GM18867 (cell line): ENCODE measurements around the gene TYROBP.
"Not testable (repeated sequence)": the region's sequence is repeated elsewhere in the genome, so short reads cannot be mapped to it uniquely, and the experiment has no call there.

Source experiments
- ATAC-seq: cut with Tn5 transposase; IDR thresholded peaks from one replicate; pipeline ENCODE4 v1.9.1; 2021; ENCODE audit warnings: mild to moderate bottlenecking, moderate library complexity; ENCODE audit not compliant: unreplicated experiment

Gene TYROBP

DNA sequence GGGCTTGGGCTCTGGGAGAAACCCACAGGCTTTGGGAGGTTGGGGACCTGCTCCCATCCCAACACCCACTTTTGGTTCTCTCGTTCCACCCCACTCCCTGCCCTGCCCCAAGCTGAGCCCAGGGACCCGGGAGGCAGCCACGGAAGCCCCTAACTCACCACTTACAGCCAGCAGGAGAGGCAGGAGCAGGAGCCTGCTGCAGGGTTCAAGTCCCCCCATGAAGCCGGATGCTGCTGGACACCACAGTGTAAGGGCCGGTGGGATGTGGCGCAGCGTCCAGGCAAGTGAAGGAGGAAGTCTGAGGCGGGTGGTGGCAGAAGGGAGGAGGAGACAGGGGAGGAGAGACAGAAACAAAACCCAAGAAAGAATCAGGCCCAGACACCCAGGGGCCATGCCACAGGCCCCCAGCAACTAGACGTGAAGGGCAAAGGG, at the start of gene TYROBP:
TYROBP (minus strand) TSS at position 286 of the 432 bp plus-strand sequence; CDS start at position 219, 67 bp downstream.
- no peak for ATAC-seq

DNA sequence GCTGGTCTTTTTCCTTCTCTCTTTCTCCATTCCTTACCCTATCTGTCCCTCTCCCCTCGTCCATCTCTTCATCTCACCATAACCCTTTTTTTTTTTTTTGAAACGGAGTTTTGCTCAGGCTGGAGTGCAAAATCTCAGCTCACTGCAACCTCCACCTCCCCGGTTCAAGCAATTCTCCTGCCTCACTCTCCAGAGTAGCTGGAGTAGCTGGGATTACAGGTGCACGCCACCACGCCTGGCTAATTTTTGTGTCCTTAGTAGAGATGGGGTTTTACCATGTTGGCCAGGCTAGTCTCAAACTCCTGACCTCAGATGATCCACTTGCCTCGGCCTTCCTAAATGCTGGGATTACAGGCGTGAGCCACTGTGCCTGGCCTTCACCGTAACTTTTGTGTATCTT, 49.3 kb upstream of the TYROBP start:
- ATAC-seq = not testable (repeated sequence)

GRCh38 chr19:35955881-35956634, 48.0 kb upstream of the TYROBP start:
- no peak for ATAC-seq

- no peak for ATAC-seq
Observed at GRCh38 chr19:35949131-35949530, 41.0 kb upstream of the TYROBP start.

GRCh38 chr19:35946203-35946602, 38.1 kb upstream of the TYROBP start:
- ATAC-seq = no peak

- no peak for ATAC-seq
Observed at GRCh38 chr19:35945121-35945790, 37.2 kb upstream of the TYROBP start.

GRCh38 chr19:35944556-35944955, 36.5 kb upstream of the TYROBP start:
- no peak for ATAC-seq

- ATAC-seq = no peak
Observed at GRCh38 chr19:35943321-35944301, 35.5 kb upstream of the TYROBP start.

DNA sequence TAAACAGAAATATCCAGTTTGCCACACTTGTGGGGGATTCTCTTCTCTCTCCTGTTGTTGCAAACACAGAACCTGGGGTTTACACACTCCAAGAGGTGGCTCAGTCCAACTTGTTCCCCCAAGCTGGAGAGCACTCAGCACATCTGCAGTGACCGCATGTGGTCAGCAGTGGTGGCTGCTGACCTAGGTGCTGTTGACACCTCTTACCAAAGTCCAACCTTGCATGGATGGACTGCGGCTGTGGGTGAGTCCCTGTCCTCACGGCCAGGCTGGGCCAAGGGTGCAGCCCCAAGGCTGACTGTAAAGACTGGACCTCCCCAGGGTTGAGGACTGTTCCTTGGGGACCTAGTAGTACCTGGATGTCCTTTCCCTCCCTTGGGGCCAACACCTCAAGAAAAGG, 34.1 kb upstream of the TYROBP start:
- no peak for ATAC-seq

DNA sequence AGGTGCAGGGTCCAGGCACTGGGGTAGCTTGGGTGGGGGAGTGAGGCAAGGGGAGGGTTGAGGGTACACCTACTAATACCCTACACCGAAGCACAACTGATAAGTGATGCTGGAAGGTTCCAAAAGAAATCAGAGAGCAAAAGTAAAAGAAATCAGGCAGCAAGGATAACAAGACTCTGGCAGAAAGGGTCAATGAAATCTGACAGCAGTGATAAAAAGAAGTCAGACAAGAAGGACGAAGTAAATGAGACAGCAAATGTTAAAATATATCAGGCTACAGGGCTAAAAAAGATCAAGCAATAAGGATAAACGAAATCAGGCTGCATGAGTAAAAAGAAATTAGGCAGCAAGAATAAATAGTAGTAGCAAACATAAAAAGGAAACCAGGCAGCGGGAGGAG, 32.7 kb upstream of the TYROBP start:
- no peak for ATAC-seq

GRCh38 chr19:35940078-35940775, 32.1 kb upstream of the TYROBP start:
- no peak for ATAC-seq

- ATAC-seq = no peak
Observed at GRCh38 chr19:35939307-35940077, 31.4 kb upstream of the TYROBP start.

DNA sequence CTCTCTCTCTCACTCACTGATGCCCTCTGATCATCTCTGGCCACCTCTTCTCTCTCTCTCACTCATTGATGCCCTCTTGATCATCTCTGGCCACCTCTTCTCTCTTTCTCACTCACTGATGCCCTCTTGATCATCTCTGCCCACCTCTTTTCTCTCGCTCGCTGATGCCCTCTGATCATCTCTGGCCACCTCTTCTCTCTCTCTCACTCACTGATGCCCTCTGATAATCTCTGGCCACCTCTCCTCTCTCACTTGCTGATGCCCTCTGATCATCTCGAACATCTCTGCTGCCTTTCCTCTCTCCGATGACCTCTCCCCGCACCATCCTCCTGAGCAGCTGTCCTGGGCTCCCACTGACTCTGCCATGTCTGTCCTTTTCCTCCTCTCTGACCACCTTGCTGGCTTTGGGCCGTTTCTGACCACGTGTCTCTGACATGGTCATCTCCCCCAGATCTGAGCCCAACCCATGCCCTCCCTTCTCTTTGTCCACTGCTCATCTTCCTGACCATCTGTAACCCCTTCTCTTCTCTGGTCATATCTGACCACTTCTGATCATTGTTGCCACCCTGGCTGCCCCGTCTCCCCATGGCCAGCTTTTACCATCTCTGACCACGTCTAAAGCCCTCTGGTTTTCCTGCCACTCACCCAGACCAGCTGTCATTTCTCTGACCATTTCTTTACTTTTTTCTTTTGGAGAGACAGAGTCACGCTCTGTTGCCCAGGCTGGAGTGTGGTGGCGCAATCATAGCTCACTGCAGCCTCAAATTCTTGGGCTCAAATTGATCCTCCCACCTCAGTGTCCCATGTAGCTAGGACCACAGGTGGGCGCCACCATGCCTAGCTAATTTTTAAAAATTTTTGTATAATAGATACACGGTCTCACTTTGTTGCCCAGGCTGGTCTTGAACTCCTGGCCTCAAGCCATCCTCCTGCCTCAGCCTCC, 30.5 kb upstream of the TYROBP start:
- ATAC-seq = no peak

- ATAC-seq = no peak
Observed at GRCh38 chr19:35937345-35938281, 29.5 kb upstream of the TYROBP start.

DNA sequence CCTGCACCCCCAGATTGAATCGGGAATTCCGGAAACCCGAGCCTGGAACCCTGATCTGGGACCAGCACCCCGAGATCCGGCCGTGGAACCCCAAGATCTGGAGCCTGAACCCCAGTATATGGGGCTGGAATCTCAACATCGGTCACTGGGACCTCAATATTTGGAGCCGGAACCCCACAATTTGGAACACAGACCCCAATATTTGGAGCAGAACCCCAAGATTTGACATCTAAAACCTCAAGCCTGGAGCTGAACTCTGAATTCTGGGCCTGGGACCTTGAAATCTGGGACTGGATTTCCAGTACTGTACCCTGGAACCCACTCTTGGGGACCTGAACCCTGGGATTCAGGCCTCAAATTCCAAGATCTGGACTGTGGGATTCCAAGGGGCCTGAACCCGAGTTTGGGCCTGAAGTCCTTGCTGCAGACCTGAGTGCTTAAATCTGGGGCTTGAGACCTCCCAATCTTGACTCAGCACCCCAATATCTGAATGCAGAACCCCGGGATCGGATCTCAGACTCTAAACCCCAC, 28.7 kb upstream of the TYROBP start:
- no peak for ATAC-seq

DNA sequence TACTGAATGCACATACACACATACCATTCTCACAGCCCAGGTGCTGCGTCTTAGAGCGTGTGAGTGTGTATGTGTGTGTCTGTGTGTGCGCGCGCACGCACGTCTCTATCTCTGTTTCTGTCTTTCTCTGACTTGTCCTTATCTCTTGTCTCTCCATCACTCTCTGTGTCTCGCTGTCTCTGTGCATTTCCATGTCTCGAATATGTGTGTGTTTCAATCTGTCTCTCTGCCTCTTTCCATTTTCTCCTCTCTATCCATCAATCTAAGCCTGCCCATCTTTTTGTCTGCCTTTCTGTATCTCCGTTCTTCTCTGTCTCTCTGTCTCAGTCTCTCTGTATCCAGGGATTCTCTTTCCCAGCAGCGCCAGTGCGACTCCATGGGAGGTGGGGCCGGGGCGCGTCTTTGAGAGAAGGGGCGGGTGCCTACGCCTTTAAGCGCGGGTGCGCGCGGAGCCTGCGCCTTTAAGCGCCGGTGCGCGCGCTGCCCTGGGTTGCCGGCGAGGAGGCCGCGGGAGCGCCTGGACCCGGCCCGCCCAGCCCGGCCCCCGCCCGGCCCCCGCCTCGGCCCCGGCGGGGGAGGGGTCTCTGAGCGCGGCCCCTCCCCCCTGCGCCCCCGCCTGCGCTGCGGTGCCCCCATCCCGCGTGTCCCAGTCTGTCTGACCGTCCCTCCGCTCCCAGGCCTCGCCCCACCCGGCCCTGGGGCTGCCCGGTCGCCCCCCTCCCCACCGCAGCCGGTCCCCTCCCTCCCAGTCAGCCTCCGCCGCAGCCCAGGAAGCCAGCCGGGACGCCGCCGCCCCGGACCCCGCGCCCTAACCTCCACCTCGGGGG, 28.0 kb upstream of the TYROBP start, which contains the start of gene LRFN3:
LRFN3 (plus strand) TSS at position 464 of the 827 bp plus-strand sequence. CDS start 3,052 bp downstream, outside the sequence.
- no peak for ATAC-seq
